HepG2 (cell line): ENCODE measurements around the gene C11orf24. TPM values are rescaled to one million over a fixed set of nuclear protein-coding genes. Genes with fewer than 3 reads are reported as not detected.

ENCODE experiments used
- KLF15 ChIP-seq: sonication (generic); formaldehyde crosslinking; IDR thresholded peaks from 2 replicates; pipeline ENCODE4 v1.8.1; 2023; ENCODE audit warnings: borderline replicate concordance, mild to moderate bottlenecking, inconsistent platforms, missing genetic modification reagents, mixed read lengths
- MAFF ChIP-seq: IDR thresholded peaks from 2 replicates; pipeline ENCODE4 v1.6.1; 2011; ENCODE audit warnings: low read depth, low read length, improper control_type of control experiment
- MAZ ChIP-seq, 2 experiments: sonication (generic) in 1 of 2; formaldehyde crosslinking in 1 of 2; IDR thresholded peaks; 2 replicates each; pipeline versions ENCODE4 v1.5.0 to v1.6.1; 2012 to 2020; ENCODE audit warnings: low read depth in 2 of 2, mild to moderate bottlenecking in 2 of 2, borderline replicate concordance in 1 of 2, improper control_type of control experiment in 1 of 2, low read length in 1 of 2, missing genetic modification reagents in 1 of 2, moderate library complexity in 1 of 2
- NONO ChIP-seq, 2 experiments: fragments of 450-650 bp in 1 of 2; sonication (generic) in 1 of 2; formaldehyde crosslinking in 1 of 2; IDR thresholded peaks in 1 of 2; conservative IDR thresholded peaks in 1 of 2; 2 replicates each; pipeline versions ENCODE4 v1.6.1 to v1.8.0; 2017 to 2022; ENCODE audit warnings: mild to moderate bottlenecking in 1 of 2, missing genetic modification reagents in 1 of 2, moderate library complexity in 1 of 2
- POLR2AphosphoS5 ChIP-seq: IDR thresholded peaks from 2 replicates; pipeline ENCODE4 v1.6.1; 2012; ENCODE audit warnings: low read depth, low read length
- REST ChIP-seq, 2 experiments: IDR thresholded peaks; 2 replicates each; pipeline ENCODE4 v1.6.1; 2011 to 2012; ENCODE audit warnings: low read length in 2 of 2, borderline replicate concordance in 1 of 2, low read depth in 1 of 2, mild to moderate bottlenecking in 1 of 2, moderate library complexity in 1 of 2
- RNF219 ChIP-seq: sonication (generic); formaldehyde crosslinking; IDR thresholded peaks from 2 replicates; pipeline ENCODE4 v1.5.0; 2020; ENCODE audit warnings: mild to moderate bottlenecking, missing genetic modification reagents
- RXRA ChIP-seq: sonication (generic); formaldehyde crosslinking; IDR thresholded peaks from 2 replicates; pipeline ENCODE4 v1.5.1; 2020; ENCODE audit warnings: missing genetic modification reagents
- SIN3B ChIP-seq: fragments of 150-350 bp; IDR thresholded peaks from 2 replicates; pipeline ENCODE4 v1.6.1; 2014; ENCODE audit warnings: low read length
- TBP ChIP-seq: sonication (generic); formaldehyde crosslinking; IDR thresholded peaks from 2 replicates; pipeline ENCODE4 v1.5.0; 2020; ENCODE audit warnings: missing genetic modification reagents
- TFE3 ChIP-seq: IDR thresholded peaks from 2 replicates; pipeline ENCODE4 v1.6.1; 2016
- TMF1 ChIP-seq: sonication (generic); formaldehyde crosslinking; IDR thresholded peaks from 2 replicates; pipeline ENCODE4 v1.8.1; 2022; ENCODE audit warnings: low read depth, missing genetic modification reagents
- XBP1 ChIP-seq: sonication (generic); formaldehyde crosslinking; IDR thresholded peaks from 2 replicates; pipeline ENCODE4 v1.5.0; 2020; ENCODE audit warnings: missing genetic modification reagents
- ZFP36L2 ChIP-seq: sonication (generic); formaldehyde crosslinking; IDR thresholded peaks from 2 replicates; pipeline ENCODE4 v1.4.0; 2020; ENCODE audit warnings: missing genetic modification reagents
- ZFY ChIP-seq: sonication (generic); formaldehyde crosslinking; IDR thresholded peaks from 2 replicates; pipeline ENCODE4 v1.4.0; 2020; ENCODE audit warnings: missing genetic modification reagents
- ZKSCAN8 ChIP-seq: IDR thresholded peaks from 2 replicates; pipeline ENCODE4 v1.6.1; 2016; ENCODE audit warnings: borderline replicate concordance, missing genetic modification reagents, missing compliant biosample characterization
- ZNF687 ChIP-seq: sonication (generic); formaldehyde crosslinking; IDR thresholded peaks from 2 replicates; pipeline ENCODE4 v1.5.1; 2020; ENCODE audit warnings: mild to moderate bottlenecking, missing genetic modification reagents, moderate library complexity
- polyA plus RNA-seq, 8 experiments: library from polyadenylated mRNA; depleted of rRNA in 3 of 8; stranded (reverse) in 7 of 8; unstranded in 1 of 8; fragments of >200 nt; fragmentation: Illumina TruSeq in 4 of 8; extraction: Trizol in 4 of 8; gene quantifications; 2 replicates each; pipeline versions ENCODE4 v1.2.1 to v1.2.3, GENCODE V29; 2011 to 2016; ENCODE audit warnings: low read depth in 4 of 8, missing spikeins in 1 of 8, mixed read lengths in 1 of 8; ENCODE audit not compliant: insufficient read depth in 1 of 8
- total RNA-seq, 5 experiments: library from RNA; depleted of rRNA; stranded (reverse); fragments of >200 nt; fragmentation: Illumina TruSeq; extraction: Trizol; gene quantifications; 2 replicates each; pipeline ENCODE4 v1.2.3, GENCODE V29; 2016; ENCODE audit warnings: low read depth in 1 of 5

C11orf24 gene
- total and polyA plus RNA-seq, 2 of the 13 experiments (the other 11 are each of a cell fraction or from before 2014, with no cell fraction given) = 52.9 to 55.5 TPM

- 0 out of 2 replicates have a peak, but pooled peaks have one; percentile 60 for TF ChIP-seq RXRA (CRISPR knock-in tag)
- TF ChIP-seq SIN3B = no peak
- TF ChIP-seq RNF219 (CRISPR knock-in tag) = no peak
- TF ChIP-seq ZKSCAN8 (CRISPR knock-in tag) = no peak
- TF ChIP-seq ZNF687 (CRISPR knock-in tag) = peak; percentile 90
- TF ChIP-seq TFE3 (CRISPR knock-in tag) = 0 out of 2 replicates have a peak, but pooled peaks have one; percentile 18
- no peak for TF ChIP-seq TBP (CRISPR knock-in tag)
- no peak for TF ChIP-seq REST (IDR thresholded peaks at IDR 0.05; ENCODE audit: borderline replicate concordance in 1 of 2, low read depth in 1 of 2, low read length in 2 of 2)
- no peak for TF ChIP-seq MAZ (IDR thresholded peaks at IDR 0.05; ENCODE audit: borderline replicate concordance, low read depth, low read length)
- TF ChIP-seq MAZ (CRISPR knock-in tag; IDR thresholded peaks at IDR 0.05; ENCODE audit: low read depth) = 0 out of 2 replicates have a peak, but pooled peaks have one; percentile 41
- TF ChIP-seq XBP1 (CRISPR knock-in tag) = no peak
- no peak for TF ChIP-seq POLR2AphosphoS5
- no peak for TF ChIP-seq ZFP36L2 (CRISPR knock-in tag)
- no peak for TF ChIP-seq MAFF
- no peak for TF ChIP-seq NONO (IDR thresholded peaks at IDR 0.05)
- TF ChIP-seq NONO (CRISPR knock-in tag; conservative IDR thresholded peaks at IDR 0.05) = no peak
- TF ChIP-seq TMF1 (CRISPR knock-in tag) = no peak
- TF ChIP-seq KLF15 (CRISPR knock-in tag) = no peak
- TF ChIP-seq ZFY (CRISPR knock-in tag) = 0 out of 2 replicates have a peak, but pooled peaks have one; percentile 28
Observed at GRCh38 chr11:68302670-68303069, 30.9 kb upstream of the C11orf24 start (continued).
